ENCODE measurements around the gene CDHR5.

Gene CDHR5

GRCh38 chr11:619628-620050 lies 5.1 kb downstream of the CDHR5 start:
- no peaks in the 10 kb centered on the region for H3K9me3 ChIP-seq (ENCODE audit: insufficient read depth, low read length)
- 0 out of 2 replicates have a peak, but pooled peaks cover 3% of the 10 kb centered on the region for H3F3A ChIP-seq (ENCODE audit: insufficient read depth)
- H3K4me2 ChIP-seq (ENCODE audit: low read depth, low read length, poor library complexity, severe bottlenecking), result no peak overlapping the region
- H3K79me2 ChIP-seq (ENCODE audit: insufficient read depth, low read length), result no peaks in the 10 kb centered on the region
- H3K9ac ChIP-seq (ENCODE audit: low read length), result no peak overlapping the region
- TF ChIP-seq EZH2phosphoT487 (conservative IDR thresholded peaks at IDR 0.05; ENCODE audit: low read length), result no peak
- TF ChIP-seq CTCF (IDR thresholded peaks at IDR 0.05; ENCODE audit: insufficient read depth, low read length, poor library complexity, severe bottlenecking), result no peak
- H3K27ac ChIP-seq (ENCODE audit: low read depth, low read length), result no peak overlapping the region
- no peak overlapping the region for H2AFZ ChIP-seq (ENCODE audit: low read depth, low read length, severe bottlenecking)
- H4K20me1 ChIP-seq (ENCODE audit: low read depth, low read length), result no peaks in the 10 kb centered on the region
- no peaks in the 10 kb centered on the region for H3K9me2 ChIP-seq (replicated peaks; ENCODE audit: insufficient read depth, low read length)
- H3K36me3 ChIP-seq (ENCODE audit: low read length), result no peaks in the 10 kb centered on the region
- H3K4me3 ChIP-seq (ENCODE audit: insufficient read depth, low read length, poor library complexity, severe bottlenecking), result no peak overlapping the region
- H3K27me3 ChIP-seq (ENCODE audit: low read length), result no peaks in the 10 kb centered on the region

- no peak for TF ChIP-seq EZH2phosphoT487 (conservative IDR thresholded peaks at IDR 0.05; ENCODE audit: low read length)
- TF ChIP-seq CTCF (IDR thresholded peaks at IDR 0.05; ENCODE audit: insufficient read depth, low read length, poor library complexity, severe bottlenecking), result no peak
- no peak overlapping the region for H3K27ac ChIP-seq (ENCODE audit: low read depth, low read length)
- no peaks in the 10 kb centered on the region; the same call in 1 of the 2 replicates for H4K20me1 ChIP-seq (ENCODE audit: low read depth, low read length)
- no peaks in the 10 kb centered on the region for H3K79me2 ChIP-seq (ENCODE audit: insufficient read depth, low read length)
- H3K9me2 ChIP-seq (replicated peaks; ENCODE audit: insufficient read depth, low read length), result no peaks in the 10 kb centered on the region
- no peak overlapping the region for H3K9ac ChIP-seq (ENCODE audit: low read length)
- H3K27me3 ChIP-seq (ENCODE audit: low read length), result no peaks in the 10 kb centered on the region
- no peak overlapping the region for H3K4me2 ChIP-seq (ENCODE audit: low read depth, low read length, poor library complexity, severe bottlenecking)
- H3F3A ChIP-seq (ENCODE audit: insufficient read depth), result 0 out of 2 replicates have a peak, but pooled peaks cover 3% of the 10 kb centered on the region
- no peaks in the 10 kb centered on the region for H3K36me3 ChIP-seq (ENCODE audit: low read length)
- H3K4me3 ChIP-seq (ENCODE audit: insufficient read depth, low read length, poor library complexity, severe bottlenecking), result no peak overlapping the region
- no peak overlapping the region for H2AFZ ChIP-seq (ENCODE audit: low read depth, low read length, severe bottlenecking)
- H3K9me3 ChIP-seq (ENCODE audit: insufficient read depth, low read length), result no peaks in the 10 kb centered on the region
Measured at GRCh38 chr11:618856-619627, 5.7 kb downstream of the CDHR5 start.

- TF ChIP-seq CTCF (IDR thresholded peaks at IDR 0.05; ENCODE audit: insufficient read depth, low read length, poor library complexity, severe bottlenecking), result no peak
- no peak for TF ChIP-seq EZH2phosphoT487 (conservative IDR thresholded peaks at IDR 0.05; ENCODE audit: low read length)
- 0 out of 2 replicates have a peak, but pooled peaks cover 3% of the 10 kb centered on the region for H3F3A ChIP-seq (ENCODE audit: insufficient read depth)
- no peaks in the 10 kb centered on the region; the same call in 1 of the 2 replicates for H4K20me1 ChIP-seq (ENCODE audit: low read depth, low read length)
- H3K9ac ChIP-seq (ENCODE audit: low read length), result no peak overlapping the region
- no peak overlapping the region for H3K4me3 ChIP-seq (ENCODE audit: insufficient read depth, low read length, poor library complexity, severe bottlenecking)
- H3K9me2 ChIP-seq (replicated peaks; ENCODE audit: insufficient read depth, low read length), result no peaks in the 10 kb centered on the region
- H3K9me3 ChIP-seq (ENCODE audit: insufficient read depth, low read length), result no peaks in the 10 kb centered on the region
- no peaks in the 10 kb centered on the region for H3K79me2 ChIP-seq (ENCODE audit: insufficient read depth, low read length)
- H2AFZ ChIP-seq (ENCODE audit: low read depth, low read length, severe bottlenecking), result no peak overlapping the region
- H3K4me2 ChIP-seq (ENCODE audit: low read depth, low read length, poor library complexity, severe bottlenecking), result no peak overlapping the region
- H3K27ac ChIP-seq (ENCODE audit: low read depth, low read length), result no peak overlapping the region
- H3K27me3 ChIP-seq (ENCODE audit: low read length), result no peaks in the 10 kb centered on the region
- H3K36me3 ChIP-seq (ENCODE audit: low read length), result no peaks in the 10 kb centered on the region
Measured at GRCh38 chr11:617912-618682, 6.7 kb downstream of the CDHR5 start.

Measured in SU-DHL-6 (cell line).